HepG2 (cell line): Measurements from ENCODE around the gene PRADC1. TPM values are rescaled to one million over a fixed set of nuclear protein-coding genes. Genes with fewer than 3 reads are reported as not detected.
A peak's percentile ranks its signal among the peaks of the same experiment; 100 is the strongest.

Source experiments
- ATAC-seq: fragments of 200-7000 bp; cut with Tn5 transposase; 3 replicates; pipeline ENCODE4 v1.9.1; 2020; ENCODE audit warnings: mild to moderate bottlenecking, moderate library complexity
- BruUV-seq: library from RNA; stranded (reverse); fragments of 400-500 nt; replicated peaks from 2 replicates; lab custom pipeline; 2021; lab: Mats Ljungman, UMichigan
- CTCF ChIA-PET: fragments of 300-600 bp; formaldehyde crosslinking; extraction: SDS; loops from one replicate; lab custom pipeline; 2021; ENCODE audit warnings: low total read pairs, inconsistent platforms, low intra/inter-chr PET ratio; lab: Yijun Ruan, JAX
- POLR2A ChIA-PET: fragments of 350-600 bp; sonication (Branson Sonifier 250); formaldehyde crosslinking; loops from one replicate; lab custom pipeline; 2020; ENCODE audit warnings: antibody characterized with exemption, inconsistent platforms; lab: Yijun Ruan, JAX
- DNase-seq: peaks from one replicate; pipeline ENCODE4 v3.0.0-alpha.2; 2015; ENCODE audit warnings: low spot score
- FAIRE-seq: peaks from 3 replicates; lab custom pipeline; 2011; peaks lifted over from hg19 to GRCh38; lab: Jason Lieb, UNC
- H2AFZ ChIP-seq: one replicate; pipeline ENCODE4 v1.6.1; 2011; ENCODE audit warnings: low read length, inconsistent platforms
- H3K27ac ChIP-seq: fragments of 300-600 bp; 3 replicates; pipeline ENCODE4 v1.8.0; 2011; ENCODE audit warnings: mixed run types, mild to moderate bottlenecking, mixed read lengths, low read length, inconsistent platforms; ENCODE audit not compliant: insufficient read depth; ENCODE audit errors: extremely low read length
- H3K27me3 ChIP-seq, 2 experiments: fragments of 200-600 bp in 1 of 2; 2 replicates in 1 of 2; 3 replicates in 1 of 2; pipeline versions ENCODE4 v1.6.0 to v1.8.0; 2011; ENCODE audit warnings: low read length in 2 of 2, mild to moderate bottlenecking in 2 of 2, moderate library complexity in 2 of 2, inconsistent platforms in 1 of 2; ENCODE audit not compliant: insufficient read depth in 2 of 2, control insufficient read depth in 1 of 2
- H3K36me3 ChIP-seq, 2 experiments: fragments of 200-600 bp in 1 of 2; replicated peaks in 1 of 2; 2 replicates in 1 of 2; 3 replicates in 1 of 2; pipeline versions ENCODE4 v1.5.1 to v1.8.0; 2011; ENCODE audit warnings: low read length in 2 of 2, inconsistent platforms in 1 of 2; ENCODE audit not compliant: insufficient read depth in 2 of 2, control insufficient read depth in 1 of 2
- H3K4me1 ChIP-seq: 2 replicates; pipeline ENCODE4 v1.5.1; 2012; ENCODE audit warnings: low read length, inconsistent platforms; ENCODE audit not compliant: insufficient read depth
- H3K4me2 ChIP-seq: 2 replicates; pipeline ENCODE4 v1.6.0; 2011; ENCODE audit warnings: low read depth, low read length, inconsistent platforms
- H3K4me3 ChIP-seq, 3 experiments: fragments of 200-600 bp in 1 of 3; sonication (generic), shearing (Covaris generic) in 1 of 3; replicated peaks in 1 of 3; 2 replicates each; pipeline ENCODE4 v1.5.1; 2011 to 2016; ENCODE audit warnings: low read length in 3 of 3, inconsistent platforms in 2 of 3, low read depth in 2 of 3, mild to moderate bottlenecking in 2 of 3, control low read depth in 1 of 3, mixed read lengths in 1 of 3; ENCODE audit not compliant: insufficient read depth in 1 of 3
- H3K79me2 ChIP-seq: one replicate; pipeline ENCODE4 v1.6.1; 2011; ENCODE audit warnings: low read length, inconsistent platforms; ENCODE audit not compliant: insufficient read depth
- H3K9ac ChIP-seq: 2 replicates; pipeline ENCODE4 v1.6.0; 2011; ENCODE audit warnings: mild to moderate bottlenecking, low read depth, low read length, inconsistent platforms; ENCODE audit not compliant: insufficient read depth
- H3K9me3 ChIP-seq: 2 replicates; pipeline ENCODE4 v1.5.1; 2012; ENCODE audit warnings: mild to moderate bottlenecking, low read length
- H4K20me1 ChIP-seq: 2 replicates; pipeline ENCODE4 v1.6.0; 2011; ENCODE audit warnings: inconsistent platforms, mild to moderate bottlenecking, low read length, moderate library complexity; ENCODE audit not compliant: insufficient read depth
- AGO2 ChIP-seq: fragments of 200-400 bp; formaldehyde crosslinking; optimal IDR thresholded peaks from 2 replicates; pipeline ENCODE3; 2017; ENCODE audit warnings: mild to moderate bottlenecking, low read depth, low read length, moderate library complexity
- ATF7 ChIP-seq, 2 experiments: fragments of 450-650 bp in 1 of 2; sonication (generic) in 1 of 2; formaldehyde crosslinking in 1 of 2; IDR thresholded peaks; 2 replicates each; pipeline versions ENCODE4 v1.4.0 to v1.6.1; 2016 to 2020; ENCODE audit warnings: antibody characterized with exemption in 1 of 2, mild to moderate bottlenecking in 1 of 2, missing genetic modification reagents in 1 of 2
- CEBPB ChIP-seq: IDR thresholded peaks from 2 replicates; pipeline ENCODE4 v1.6.1; 2011; ENCODE audit warnings: low read depth, low read length, improper control_type of control experiment, borderline replicate concordance
- CEBPG ChIP-seq: IDR thresholded peaks from 2 replicates; pipeline ENCODE4 v1.6.1; 2016
- HDAC6 ChIP-seq: fragments of 200-600 bp; sonication (generic); IDR thresholded peaks from 2 replicates; pipeline ENCODE4 v1.7.0; 2017; ENCODE audit warnings: mild to moderate bottlenecking, antibody characterized with exemption, low read length, low read depth
- PATZ1 ChIP-seq: sonication (generic); formaldehyde crosslinking; IDR thresholded peaks from 2 replicates; pipeline ENCODE4 v1.4.0; 2020; ENCODE audit warnings: missing genetic modification reagents
- PHF5A ChIP-seq: IDR thresholded peaks from one replicate; pipeline ENCODE4 v1.6.1; 2018; ENCODE audit warnings: low read depth, missing genetic modification reagents; ENCODE audit not compliant: unreplicated experiment
- THYN1 ChIP-seq: sonication (generic); formaldehyde crosslinking; IDR thresholded peaks from 2 replicates; pipeline ENCODE4 v1.8.1; 2023; ENCODE audit warnings: low read depth, mild to moderate bottlenecking, moderate library complexity, missing genetic modification reagents, borderline replicate concordance
- TIGD3 ChIP-seq: sonication (generic); formaldehyde crosslinking; IDR thresholded peaks from 2 replicates; pipeline ENCODE4 v1.5.1; 2020; ENCODE audit warnings: mild to moderate bottlenecking, missing genetic modification reagents, borderline replicate concordance
- ZNF18 ChIP-seq: sonication (generic); formaldehyde crosslinking; IDR thresholded peaks from 2 replicates; pipeline ENCODE4 v1.8.0; 2022; ENCODE audit warnings: mild to moderate bottlenecking, missing genetic modification reagents; ENCODE audit not compliant: insufficient replicate concordance
- WGBS: methylation state at CpG from one replicate; pipeline ENCODE4 v1.1.6; 2017; ENCODE audit warnings: low lambda C conversion rate; 5-methylcytosine and 5-hydroxymethylcytosine counted together
- in situ Hi-C: cut with HindIII; loops from 2 replicates; pipeline ENCODE4 v1.10.0; 2017; ENCODE audit warnings: low pct_unique_long_range_greater_than_20kb; ENCODE audit not compliant: extremely low pct_ligation_motif_present
- intact Hi-C: fragments of 100-400 bp; cut with micrococcal nuclease; formaldehyde crosslinking; loops from one replicate; pipeline ENCODE4 v1.10.0; 2022; ENCODE audit not compliant: unreplicated experiment
- polyA plus RNA-seq, 8 experiments: library from polyadenylated mRNA; depleted of rRNA in 3 of 8; stranded (reverse) in 7 of 8; unstranded in 1 of 8; fragments of >200 nt; fragmentation: Illumina TruSeq in 4 of 8; extraction: Trizol in 4 of 8; gene quantifications; 2 replicates each; pipeline versions ENCODE4 v1.2.1 to v1.2.3, GENCODE V29; 2011 to 2016; ENCODE audit warnings: low read depth in 4 of 8, missing spikeins in 1 of 8, mixed read lengths in 1 of 8; ENCODE audit not compliant: insufficient read depth in 1 of 8
- total RNA-seq, 5 experiments: library from RNA; depleted of rRNA; stranded (reverse); fragments of >200 nt; fragmentation: Illumina TruSeq; extraction: Trizol; gene quantifications; 2 replicates each; pipeline ENCODE4 v1.2.3, GENCODE V29; 2016; ENCODE audit warnings: low read depth in 1 of 5

Gene PRADC1
- total and polyA plus RNA-seq, 2 of the 13 experiments (the other 11 are each of a cell fraction or from before 2014, with no cell fraction given), result 12.1 to 37.2 TPM

- Histone ChIP-seq H3K4me2 (no peak overlapping the region), H3K9me3 (no peaks in the 10 kb centered on the region), H3K27me3 (no peaks in the 10 kb centered on the region), H2AFZ (no peak overlapping the region), H3K9ac (no peak overlapping the region), H4K20me1 (no peaks in the 10 kb centered on the region), H3K4me3 (no peak overlapping the region), H3K79me2 (no peaks in the 10 kb centered on the region), H3K4me1 (peaks cover 50% of the 10 kb centered on the region), H3K27ac (no peak overlapping the region), H3K36me3 (peaks cover 0 to 5% of the 10 kb centered on the region in 2 experiments; a peak in 4 of 5 replicates)
- ChIA-PET CTCF (no interaction called here), POLR2A (no interaction called here)
- in situ Hi-C loops (no loop called here), intact Hi-C loops (loop anchor here (5.0 kb wide), 2 partner anchors 87 to 102 kb away; no protein-coding TSS in a partner anchor)
- no peak for DNase-seq
- WGBS, result 92% methylated on average over 4 of the region's 4 CpGs
- peak; percentile 33; the same call in 1 of the 2 replicates for TF ChIP-seq CEBPG (CRISPR knock-in tag)
- peak; percentile 71; the same call in 1 of the 2 replicates for TF ChIP-seq CEBPB
- TF ChIP-seq PATZ1 (CRISPR knock-in tag), result peak; percentile 40; the same call in 1 of the 2 replicates
- no peak for TF ChIP-seq PHF5A (CRISPR knock-in tag)
- no TSS peak for BruUV-seq
- ATAC-seq, result no peak
- no peak for FAIRE-seq
Observed at GRCh38 chr2:73264783-73265182, 31.7 kb upstream of the PRADC1 start.

- DNase-seq (no peak), FAIRE-seq (no peak), ATAC-seq (no peak)
- H3K27ac ChIP-seq, result peak overlapping the region; percentile 70
- H3K36me3 ChIP-seq, result peaks cover 2 to 5% of the 10 kb centered on the region in 2 experiments; a peak in 4 of 5 replicates
- H3K9ac ChIP-seq, result no peak overlapping the region
- ChIA-PET POLR2A (no interaction called here), CTCF (no interaction called here)
- no peak overlapping the region for H3K4me3 ChIP-seq
- in situ Hi-C loops, result no loop called here
- H3K79me2 ChIP-seq, result no peaks in the 10 kb centered on the region
- no peak overlapping the region for H3K4me2 ChIP-seq
- peaks cover 51% of the 10 kb centered on the region for H3K4me1 ChIP-seq
- H2AFZ ChIP-seq, result no peak overlapping the region
- 89% methylated on average over 15 of the region's 15 CpGs for WGBS
- intact Hi-C loops, result loop anchor here (5.0 kb wide), 2 partner anchors 87 to 102 kb away; no protein-coding TSS in a partner anchor
- no peaks in the 10 kb centered on the region for H4K20me1 ChIP-seq
- no TSS peak for BruUV-seq
- no peaks in the 10 kb centered on the region for H3K9me3 ChIP-seq
- no peaks in the 10 kb centered on the region for H3K27me3 ChIP-seq
- TF ChIP-seq THYN1 (CRISPR knock-in tag) (no peak), HDAC6 (no peak), AGO2 (peak; percentile 13), TIGD3 (CRISPR knock-in tag) (no peak), ATF7 (IDR thresholded peaks at IDR 0.05) (peak; percentile 46), ATF7 (CRISPR knock-in tag; IDR thresholded peaks at IDR 0.05) (no peak), ZNF18 (no peak)
Observed at GRCh38 chr2:73264332-73264606, 31.2 kb upstream of the PRADC1 start.
